Colonic mucosa (tissue), 4 donors: ENCODE results near the gene WIPF2. TPM values are rescaled to one million over a fixed set of nuclear protein-coding genes. Genes with fewer than 3 reads are reported as not detected.
"Not testable (repeated sequence)": the region's sequence is repeated elsewhere in the genome, so short reads cannot be mapped to it uniquely, and the experiment has no call there.

Experiments
- DNase-seq: peaks from one replicate; pipeline ENCODE4 v3.0.0-alpha.2; 2020
- H3K27ac ChIP-seq: fragments of 200-600 bp; one replicate; pipeline ENCODE4 v1.8.0; 2021
- H3K27me3 ChIP-seq: fragments of 200-600 bp; one replicate; pipeline ENCODE4 v1.8.0; 2021
- H3K36me3 ChIP-seq: fragments of 200-600 bp; one replicate; pipeline ENCODE4 v1.8.0; 2021
- H3K4me1 ChIP-seq: fragments of 200-600 bp; one replicate; pipeline ENCODE4 v1.8.0; 2021; ENCODE audit warnings: mild to moderate bottlenecking
- H3K4me3 ChIP-seq: fragments of 200-600 bp; one replicate; pipeline ENCODE4 v1.8.0; 2021
- H3K9ac ChIP-seq, 2 donors: one replicate each; pipeline ENCODE4 v1.7.0; 2013; ENCODE audit warnings: control low read depth in 2 of 2, low read depth in 2 of 2, low read length in 2 of 2
- H3K9me3 ChIP-seq: fragments of 200-600 bp; one replicate; pipeline ENCODE4 v1.8.0; 2021
- intact Hi-C: fragments of 100-400 bp; cut with DNase I; formaldehyde crosslinking; loops from one replicate; pipeline ENCODE4 v1.14.1; 2022
- total RNA-seq, 2 donors: library from RNA; stranded (reverse); fragmentation: NEBNext Ultra II Directional in 1 of 2; extraction: Animal tissue kit (Norgen Biotek cat#: 25700) in 1 of 2; gene quantifications; one replicate each; pipeline ENCODE4 v1.2.1, GENCODE V29; 2021
- TF ChIP-seq, protein P1 (sequence below): fragments of 200-600 bp; IDR thresholded peaks from one replicate; pipeline ENCODE4 v1.8.0; 2022; ENCODE audit warnings: antibody characterized with exemption, mild to moderate bottlenecking
- donor health status: healthy.
- donor health status: DM: no; HTN: no; CAD: no.
- donor health status: DM: no; HTN: no; CAD: no.

Gene WIPF2
- total RNA-seq, 2 donors from 2014 or later, result 34.5 to 42.0 TPM

DNA sequence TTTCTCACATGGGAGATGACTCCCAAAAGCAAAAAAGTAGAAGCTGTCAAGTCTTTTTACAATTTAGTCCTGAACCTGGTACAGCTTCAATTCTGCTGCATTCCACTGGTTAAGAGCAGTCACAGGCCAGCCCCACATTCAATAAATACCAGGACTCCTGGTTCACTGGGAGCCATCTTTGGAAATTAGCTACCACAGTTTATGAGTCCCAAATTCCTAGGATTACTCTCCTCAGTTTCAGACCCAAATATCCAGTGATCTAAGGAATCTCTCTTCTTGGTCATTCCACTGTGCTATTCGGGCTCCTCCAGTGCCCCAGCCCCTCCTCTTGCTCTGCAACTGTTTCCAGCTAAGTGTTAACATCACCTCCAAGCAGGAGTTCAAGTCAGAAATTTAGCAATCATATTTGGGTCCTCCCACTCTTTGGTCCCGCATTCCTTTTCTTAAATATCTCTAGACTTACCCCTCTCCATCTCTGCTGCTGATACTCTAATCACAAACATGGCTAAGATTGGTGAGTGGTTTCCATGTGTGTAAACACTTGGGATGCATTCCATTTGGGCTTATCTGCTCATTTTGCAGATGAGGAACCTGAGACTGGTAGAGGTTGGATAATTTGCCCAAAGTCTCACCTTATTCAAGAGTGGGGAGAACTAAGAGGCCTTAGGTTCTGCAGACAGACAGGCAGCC lies 9.6 kb upstream of the WIPF2 start:
- H3K4me1 ChIP-seq, result no peaks in the 10 kb centered on the region
- H3K9me3 ChIP-seq, result no peaks in the 10 kb centered on the region
- TF ChIP-seq, protein P1, sequence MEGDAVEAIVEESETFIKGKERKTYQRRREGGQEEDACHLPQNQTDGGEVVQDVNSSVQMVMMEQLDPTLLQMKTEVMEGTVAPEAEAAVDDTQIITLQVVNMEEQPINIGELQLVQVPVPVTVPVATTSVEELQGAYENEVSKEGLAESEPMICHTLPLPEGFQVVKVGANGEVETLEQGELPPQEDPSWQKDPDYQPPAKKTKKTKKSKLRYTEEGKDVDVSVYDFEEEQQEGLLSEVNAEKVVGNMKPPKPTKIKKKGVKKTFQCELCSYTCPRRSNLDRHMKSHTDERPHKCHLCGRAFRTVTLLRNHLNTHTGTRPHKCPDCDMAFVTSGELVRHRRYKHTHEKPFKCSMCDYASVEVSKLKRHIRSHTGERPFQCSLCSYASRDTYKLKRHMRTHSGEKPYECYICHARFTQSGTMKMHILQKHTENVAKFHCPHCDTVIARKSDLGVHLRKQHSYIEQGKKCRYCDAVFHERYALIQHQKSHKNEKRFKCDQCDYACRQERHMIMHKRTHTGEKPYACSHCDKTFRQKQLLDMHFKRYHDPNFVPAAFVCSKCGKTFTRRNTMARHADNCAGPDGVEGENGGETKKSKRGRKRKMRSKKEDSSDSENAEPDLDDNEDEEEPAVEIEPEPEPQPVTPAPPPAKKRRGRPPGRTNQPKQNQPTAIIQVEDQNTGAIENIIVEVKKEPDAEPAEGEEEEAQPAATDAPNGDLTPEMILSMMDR, result no peak
- intact Hi-C loops, result no loop called here
- no peak overlapping the region for H3K4me3 ChIP-seq
- H3K36me3 ChIP-seq, result no peaks in the 10 kb centered on the region
- H3K27me3 ChIP-seq, result no peaks in the 10 kb centered on the region
- DNase-seq, result no peak
- H3K9ac ChIP-seq, result no peak overlapping the region
- no peak overlapping the region for H3K27ac ChIP-seq

DNA sequence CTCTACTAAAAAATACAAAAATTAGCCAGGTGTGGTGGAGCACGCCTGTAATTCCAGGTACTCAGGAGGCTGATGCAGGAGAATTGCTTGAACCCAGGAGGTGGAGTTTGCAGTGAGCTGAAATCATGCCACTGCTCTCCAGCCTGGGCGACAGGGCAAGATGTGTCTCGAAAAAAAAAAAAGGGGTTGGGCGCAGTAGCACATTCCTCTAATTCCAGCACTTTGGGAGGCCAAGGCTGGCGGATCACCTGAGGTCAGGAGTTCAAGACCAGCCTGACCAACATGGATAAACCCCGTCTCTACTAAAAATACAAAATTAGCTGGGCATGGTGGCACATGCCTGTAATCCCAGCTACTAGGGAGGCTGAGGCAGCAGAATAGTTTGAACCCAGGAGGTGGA lies 5.2 kb upstream of the WIPF2 start:
- H3K27me3 ChIP-seq, result not testable (repeated sequence)

DNA sequence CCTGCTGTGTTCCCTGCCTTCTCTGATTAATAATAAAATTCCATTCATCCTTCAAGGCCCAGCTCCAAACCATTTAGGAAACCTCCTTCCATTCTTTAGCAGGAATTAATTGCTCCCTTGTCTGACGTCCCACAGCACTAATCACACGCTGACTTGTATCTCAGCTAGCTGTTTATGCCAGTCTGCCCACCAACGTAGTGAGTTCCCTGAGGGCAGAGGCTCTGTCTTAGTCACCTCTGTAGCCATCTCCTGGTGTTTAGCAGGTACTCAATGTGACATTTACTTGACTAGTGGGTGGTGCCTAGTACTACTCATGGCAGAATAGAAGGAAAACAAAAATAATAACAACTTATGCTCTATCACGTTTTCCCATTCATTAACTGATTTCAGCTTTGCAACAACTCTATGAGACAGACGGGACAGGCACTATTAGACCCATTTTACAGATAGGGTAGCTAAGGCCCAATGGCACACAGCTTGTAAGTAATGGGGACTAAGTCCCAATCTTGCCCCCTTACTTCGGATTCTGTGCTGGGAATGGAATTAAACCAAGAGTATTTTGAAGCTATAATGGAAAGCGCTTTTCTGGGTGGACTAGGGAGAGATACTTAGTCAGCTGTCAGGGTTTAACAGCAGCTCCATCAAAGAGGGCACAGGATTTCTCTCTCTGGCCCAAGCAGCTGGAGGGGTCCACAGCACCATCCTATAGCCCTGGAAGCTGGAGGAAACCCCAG lies 931 bp upstream of the WIPF2 start:
- Histone ChIP-seq H3K9me3 (no peaks in the 10 kb centered on the region), H3K9ac (peak overlapping the region in 1 of 2 donors; percentile 42), H3K36me3 (no peaks in the 10 kb centered on the region), H3K4me3 (no peak overlapping the region), H3K27me3 (no peaks in the 10 kb centered on the region), H3K4me1 (no peaks in the 10 kb centered on the region), H3K27ac (peak overlapping the region; percentile 82)
- intact Hi-C loops, result no loop called here
- TF ChIP-seq, protein P1, result no peak
- no peak for DNase-seq

More for the DNA sequence above, 5.2 kb upstream of the WIPF2 start:
- H3K27ac ChIP-seq, DNase-seq, H3K9ac ChIP-seq, H3K4me1 ChIP-seq, H3K9me3 ChIP-seq, intact Hi-C loops, H3K36me3 ChIP-seq, H3K4me3 ChIP-seq: not testable (repeated sequence)

DNA sequence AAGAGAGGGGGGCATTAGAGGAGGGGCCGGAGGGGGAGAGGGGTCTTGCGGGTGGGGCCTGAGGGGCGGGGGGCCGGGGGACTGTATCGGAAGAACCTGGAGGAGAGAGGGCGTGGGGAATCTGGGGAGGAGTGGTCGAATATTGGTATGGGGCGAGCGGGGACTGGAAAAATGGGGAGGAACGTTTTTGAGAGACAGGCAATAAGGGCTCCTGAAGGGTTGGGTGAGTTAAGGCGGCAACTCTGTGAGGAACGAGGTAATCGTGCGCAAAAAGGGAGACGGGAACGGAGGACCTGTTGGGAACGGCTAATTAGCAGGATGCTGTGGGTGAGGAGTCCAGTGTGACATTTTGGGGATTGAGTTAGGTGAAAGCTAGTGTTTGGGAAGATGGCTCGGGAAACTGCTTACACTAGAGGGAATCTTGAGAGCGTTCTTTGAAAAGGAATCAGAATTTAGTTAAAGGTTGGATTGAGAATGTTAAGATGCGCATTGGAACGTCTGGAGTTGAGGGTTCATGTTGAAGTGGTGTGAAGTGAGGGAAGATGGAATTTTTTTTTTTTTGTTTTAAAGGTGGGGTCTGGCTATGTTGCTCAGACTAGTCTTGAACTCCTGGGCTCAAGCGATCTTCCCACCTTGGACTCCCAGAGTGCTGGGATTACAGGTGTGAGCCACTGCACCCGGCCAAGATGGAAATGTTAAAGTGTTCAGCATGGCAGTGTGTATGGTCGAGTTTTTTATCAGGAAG lies 662 bp downstream of the WIPF2 start:
- peak overlapping the region; percentile 61 for H3K4me3 ChIP-seq
- H3K27ac ChIP-seq, result peak overlapping the region; percentile 82
- H3K27me3 ChIP-seq, result no peaks in the 10 kb centered on the region
- intact Hi-C loops, result no loop called here
- H3K36me3 ChIP-seq, result no peaks in the 10 kb centered on the region
- TF ChIP-seq, protein P1, result no peak
- peak; percentile 52 for DNase-seq
- H3K9ac ChIP-seq, result peak overlapping the region; percentile 87 to 89
- H3K9me3 ChIP-seq, result no peaks in the 10 kb centered on the region
- peaks cover 10% of the 10 kb centered on the region for H3K4me1 ChIP-seq

DNA sequence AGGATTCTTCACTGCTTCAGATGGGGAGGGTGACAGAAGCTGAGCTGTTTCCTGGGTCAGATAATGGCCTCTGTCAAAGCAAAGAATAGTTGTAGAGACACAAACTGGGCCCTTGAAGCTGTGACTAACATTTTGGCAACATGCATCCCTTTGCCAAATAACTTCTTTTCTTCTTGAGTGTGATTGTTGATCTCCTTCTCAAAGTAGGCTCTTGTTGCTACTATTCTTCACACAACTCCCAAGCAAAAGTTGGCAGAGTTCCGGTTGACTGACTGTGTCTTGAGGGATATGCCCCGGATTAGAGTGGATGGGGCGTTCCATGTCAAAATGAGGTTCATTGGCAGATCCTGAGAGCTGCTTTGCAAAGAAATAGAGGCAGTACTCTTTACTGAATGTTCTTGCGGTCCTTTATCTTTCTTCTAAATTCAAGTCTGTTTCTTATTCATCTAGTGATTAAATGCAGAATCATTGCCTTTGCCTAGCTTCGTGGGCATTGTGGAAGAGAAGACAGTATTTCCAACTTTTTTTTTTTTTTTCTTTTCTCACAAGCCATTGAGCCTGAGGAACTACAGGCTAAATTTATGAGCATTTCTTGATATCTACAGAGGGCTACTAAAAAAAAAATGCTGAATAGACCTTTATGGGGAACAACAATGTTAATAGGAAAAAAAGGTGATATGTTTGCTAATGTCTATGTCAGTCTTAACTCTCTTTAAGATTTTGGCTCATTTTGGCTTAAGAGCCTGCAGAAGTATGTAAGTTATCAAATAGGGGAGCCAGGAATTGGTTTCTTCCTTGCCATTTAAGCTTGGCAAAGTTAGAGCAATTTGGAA lies 5.8 kb downstream of the WIPF2 start:
- H3K36me3 ChIP-seq, result no peaks in the 10 kb centered on the region
- H3K27me3 ChIP-seq, result no peaks in the 10 kb centered on the region
- no peak overlapping the region for H3K9ac ChIP-seq
- H3K4me3 ChIP-seq, result no peak overlapping the region
- peaks cover 10% of the 10 kb centered on the region for H3K4me1 ChIP-seq
- H3K27ac ChIP-seq, result no peak overlapping the region
- peak; percentile 26 for DNase-seq
- TF ChIP-seq, protein P1, result no peak
- no peaks in the 10 kb centered on the region for H3K9me3 ChIP-seq
- intact Hi-C loops, result no loop called here

DNA sequence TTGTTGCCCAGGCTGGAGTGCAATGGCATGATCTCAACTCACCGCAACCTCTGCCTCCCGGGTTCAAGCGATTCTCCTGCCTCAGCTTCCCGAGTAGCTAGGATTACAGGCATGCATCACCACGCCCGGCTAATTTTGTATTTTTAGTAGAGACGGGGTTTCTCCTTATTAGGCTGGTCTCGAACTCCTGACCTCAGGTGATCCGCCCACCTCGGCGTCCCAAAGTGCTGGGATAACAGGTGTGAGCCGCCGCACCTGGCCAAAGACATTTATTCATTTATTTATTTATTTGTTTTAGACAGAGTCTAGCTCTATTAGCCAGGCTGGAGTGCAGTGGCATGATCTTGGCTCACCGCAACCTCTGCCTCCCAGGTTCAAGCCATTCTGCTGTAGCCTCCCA lies 10.0 kb downstream of the WIPF2 start:
- DNase-seq, H3K4me3 ChIP-seq, H3K9me3 ChIP-seq, H3K9ac ChIP-seq, intact Hi-C loops, H3K36me3 ChIP-seq, H3K27ac ChIP-seq, H3K27me3 ChIP-seq, H3K4me1 ChIP-seq: not testable (repeated sequence)
